HG03432 (cell line): ENCODE measurements around the gene MYL4.
A peak's percentile ranks its signal among the peaks of the same experiment; 100 is the strongest.

Experiments used
- ATAC-seq: cut with Tn5 transposase; IDR thresholded peaks from one replicate; pipeline ENCODE4 v1.9.1; 2021; ENCODE audit warnings: mild to moderate bottlenecking, moderate library complexity; ENCODE audit not compliant: unreplicated experiment

The MYL4 gene

GRCh38 chr17:47239619-47239966 is 30.4 kb downstream of the MYL4 start:
- ATAC-seq: no peak

- ATAC-seq: no peak
These were observed 31.0 kb downstream of the MYL4 start for GRCh38 chr17:47239967-47240651.

GRCh38 chr17:47240806-47241205 is 31.7 kb downstream of the MYL4 start:
- ATAC-seq: no peak

- ATAC-seq: no peak
These were observed 33.5 kb downstream of the MYL4 start for GRCh38 chr17:47242648-47243047.

GRCh38 chr17:47243737-47244598 is 34.8 kb downstream of the MYL4 start:
- no peak for ATAC-seq

GRCh38 chr17:47244697-47245096 is 35.5 kb downstream of the MYL4 start:
- no peak for ATAC-seq

GRCh38 chr17:47246120-47246519 is 37.0 kb downstream of the MYL4 start:
- ATAC-seq: no peak

- ATAC-seq: no peak
These were observed 41.7 kb downstream of the MYL4 start for GRCh38 chr17:47250855-47251254.

- ATAC-seq: no peak
These were observed 42.3 kb downstream of the MYL4 start for GRCh38 chr17:47251421-47251940.

GRCh38 chr17:47252209-47252608 is 43.1 kb downstream of the MYL4 start:
- no peak for ATAC-seq

- no peak for ATAC-seq
These were observed 43.8 kb downstream of the MYL4 start for GRCh38 chr17:47252766-47253512.

- ATAC-seq: peak; percentile 91
These were observed 44.6 kb downstream of the MYL4 start, which contains the start of gene ITGB3 for GRCh38 chr17:47253541-47254402. Gene ITGB3, plus strand, starts transcription at chr17:47253827. Its CDS starts 35 bp downstream, at chr17:47253862.

- no peak for ATAC-seq
These were observed 45.3 kb downstream of the MYL4 start for GRCh38 chr17:47254403-47254943.

GRCh38 chr17:47257651-47258339 is 48.6 kb downstream of the MYL4 start:
- no peak for ATAC-seq

- ATAC-seq: no peak
These were observed 53.4 kb downstream of the MYL4 start for GRCh38 chr17:47262586-47262985.

- ATAC-seq: no peak
These were observed 55.0 kb downstream of the MYL4 start for GRCh38 chr17:47264166-47264565.

GRCh38 chr17:47265983-47266541 is 56.9 kb downstream of the MYL4 start:
- ATAC-seq: no peak

GRCh38 chr17:47266782-47267181 is 57.6 kb downstream of the MYL4 start:
- ATAC-seq: no peak

- ATAC-seq: no peak
These were observed 58.2 kb downstream of the MYL4 start for GRCh38 chr17:47267354-47267828.
